SKM-1 (cell line): ENCODE data around the gene RNF10.
"Not testable (repeated sequence)": the region's sequence is repeated elsewhere in the genome, so short reads cannot be mapped to it uniquely, and the experiment has no call there.

Experiments
- DNase-seq: peaks from one replicate; lab custom pipeline; 2025; ENCODE audit not compliant: unreplicated experiment; lab: John Stamatoyannopoulos, UW

RNF10 gene

DNA sequence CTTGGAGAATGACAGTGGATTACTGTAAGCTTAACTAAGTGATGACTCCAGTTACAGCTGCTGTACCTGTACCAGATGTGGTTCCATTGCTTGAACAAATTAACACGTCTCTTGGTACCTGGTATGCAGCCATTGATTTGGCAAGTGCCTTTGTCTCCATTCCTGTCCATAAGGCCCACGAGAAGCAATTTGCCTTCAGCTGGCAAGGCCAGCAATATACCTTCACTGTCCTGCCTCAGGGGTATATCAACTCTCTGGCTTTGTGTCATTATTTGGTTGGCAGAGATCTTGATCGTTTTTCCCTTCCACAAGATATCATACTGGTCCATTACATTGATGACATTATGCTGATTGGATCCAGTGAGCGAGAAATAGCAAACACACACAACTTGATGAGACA, 76.4 kb downstream of the RNF10 start:
- no peak for DNase-seq

DNA sequence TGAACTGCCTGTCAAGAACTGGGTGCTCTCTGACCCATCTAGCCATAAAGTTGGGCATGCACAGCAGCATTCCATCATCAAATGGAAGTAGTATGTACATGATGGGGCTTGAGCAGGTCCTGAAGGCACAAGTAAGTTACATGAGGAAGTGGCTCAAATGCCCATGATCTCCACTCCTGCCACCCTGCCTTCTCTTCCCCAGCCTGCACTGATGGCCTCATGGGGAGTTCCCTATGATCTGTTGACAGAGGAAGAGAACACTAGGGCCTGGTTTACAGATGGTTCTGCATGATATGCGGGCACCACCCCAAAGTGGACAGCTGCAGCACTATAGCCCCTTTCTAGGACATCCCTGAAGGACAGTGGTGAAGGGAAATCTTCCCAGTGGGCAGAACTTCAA, 77.4 kb downstream of the RNF10 start:
- DNase-seq = not testable (repeated sequence)

DNA sequence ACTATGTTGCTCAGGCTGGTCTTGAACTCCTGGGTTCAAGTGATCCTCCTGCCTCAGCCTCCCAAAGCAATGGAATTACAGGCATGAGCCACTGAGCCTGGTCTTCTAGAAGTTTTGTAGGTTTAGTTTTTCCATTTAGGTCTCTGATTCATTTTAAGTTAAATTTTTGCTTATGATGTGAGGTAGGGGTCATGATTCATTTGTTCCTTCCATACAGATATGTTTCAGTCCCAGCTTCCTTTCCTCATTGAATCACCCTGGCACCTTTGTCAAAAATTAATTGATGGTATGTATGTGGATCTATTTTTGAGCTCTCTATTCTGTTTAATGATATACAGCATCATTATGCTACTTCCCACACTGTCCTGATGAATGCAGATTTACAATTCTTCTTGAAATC, 80.7 kb downstream of the RNF10 start:
- DNase-seq = no peak

DNA sequence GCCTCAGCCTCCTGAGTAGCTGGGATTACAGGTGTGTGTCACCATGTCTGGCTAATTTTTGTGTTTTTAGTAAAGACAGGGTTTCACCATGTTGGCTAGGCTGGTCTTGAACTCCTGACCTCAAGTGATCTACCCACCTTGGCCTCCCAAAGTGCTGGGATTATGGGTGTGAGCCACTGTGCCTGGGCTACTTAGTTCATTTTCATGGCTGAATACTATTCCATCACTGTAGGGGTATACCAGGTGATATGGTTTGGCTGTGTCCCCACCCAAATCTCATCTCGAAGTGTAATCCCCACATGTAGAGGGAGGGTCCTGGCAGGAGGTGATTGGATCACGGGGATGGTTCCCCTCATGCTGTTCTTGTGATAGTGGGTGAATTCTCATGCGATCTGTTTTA, 83.0 kb downstream of the RNF10 start:
- not testable (repeated sequence) for DNase-seq

DNA sequence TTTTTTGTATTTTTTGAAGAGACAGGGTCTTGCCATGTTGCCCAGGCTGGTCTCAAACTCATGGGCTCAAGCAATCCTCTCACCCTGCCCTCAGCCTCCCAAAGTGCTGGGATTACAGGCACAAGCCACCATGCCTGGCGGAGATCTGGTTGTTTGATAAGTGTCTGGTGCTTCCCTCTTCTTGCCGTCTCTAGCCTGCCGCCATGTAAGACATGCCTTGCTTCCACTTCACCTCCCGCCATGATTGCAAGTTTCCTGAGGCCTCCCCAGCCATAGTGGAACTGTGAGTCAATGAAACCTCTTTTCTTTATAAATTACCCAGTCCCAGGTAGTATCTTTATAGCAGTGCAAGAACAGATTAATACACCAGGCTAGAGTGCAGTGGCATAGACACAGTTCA, 83.6 kb downstream of the RNF10 start:
- not testable (repeated sequence) for DNase-seq

DNA sequence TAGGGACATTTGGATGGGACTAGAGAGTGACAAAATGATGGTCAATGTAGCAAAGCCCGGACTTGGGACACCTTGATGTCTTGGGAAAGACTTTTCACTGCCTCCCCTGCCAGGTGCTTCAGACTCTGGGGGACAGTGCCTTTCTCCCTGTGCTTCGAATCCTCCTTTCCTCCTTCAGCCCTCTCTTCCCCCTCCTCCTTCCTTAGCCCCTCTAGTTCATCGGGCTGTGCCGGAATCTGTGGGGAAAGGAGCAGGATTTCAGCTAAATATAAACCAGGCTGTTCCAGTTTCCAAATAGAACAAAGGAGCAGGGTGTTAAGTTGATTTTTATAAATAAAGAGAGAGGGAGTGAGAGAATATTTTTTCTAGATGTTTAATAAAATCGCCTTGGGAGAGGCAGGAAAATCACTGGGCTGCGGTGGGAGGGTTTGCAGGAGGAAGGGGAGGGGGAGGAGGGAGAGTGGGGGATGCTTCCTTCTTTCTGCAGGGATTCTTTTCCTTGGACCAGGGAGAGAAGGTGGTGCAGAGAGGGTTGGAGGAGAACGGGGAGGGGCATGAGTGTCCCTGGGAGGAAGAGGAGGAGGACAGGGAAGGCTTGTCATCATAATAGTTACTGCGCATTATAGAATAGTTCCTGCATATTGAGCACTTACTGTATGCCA, 84.9 kb downstream of the RNF10 start:
- DNase-seq = no peak

DNA sequence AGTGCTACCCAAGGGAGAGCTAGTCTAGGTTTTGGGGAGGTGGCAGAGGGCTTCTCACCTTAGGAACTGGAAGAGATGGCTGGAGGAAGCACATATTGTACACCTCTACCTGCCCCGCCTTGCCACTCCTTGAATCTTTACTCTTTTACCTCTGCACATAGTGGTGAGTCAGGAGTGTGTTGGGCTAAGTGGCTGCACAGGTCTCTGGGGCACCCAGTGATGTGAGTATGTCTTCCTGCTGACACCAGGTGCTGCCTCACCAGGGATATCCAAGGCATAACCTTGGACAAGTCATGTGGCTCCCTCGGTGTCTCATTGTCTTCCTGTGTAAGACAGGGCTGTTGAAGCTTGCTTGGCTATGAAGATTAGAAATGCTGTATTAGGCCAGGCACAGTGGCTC, 86.5 kb downstream of the RNF10 start:
- DNase-seq = no peak

DNA sequence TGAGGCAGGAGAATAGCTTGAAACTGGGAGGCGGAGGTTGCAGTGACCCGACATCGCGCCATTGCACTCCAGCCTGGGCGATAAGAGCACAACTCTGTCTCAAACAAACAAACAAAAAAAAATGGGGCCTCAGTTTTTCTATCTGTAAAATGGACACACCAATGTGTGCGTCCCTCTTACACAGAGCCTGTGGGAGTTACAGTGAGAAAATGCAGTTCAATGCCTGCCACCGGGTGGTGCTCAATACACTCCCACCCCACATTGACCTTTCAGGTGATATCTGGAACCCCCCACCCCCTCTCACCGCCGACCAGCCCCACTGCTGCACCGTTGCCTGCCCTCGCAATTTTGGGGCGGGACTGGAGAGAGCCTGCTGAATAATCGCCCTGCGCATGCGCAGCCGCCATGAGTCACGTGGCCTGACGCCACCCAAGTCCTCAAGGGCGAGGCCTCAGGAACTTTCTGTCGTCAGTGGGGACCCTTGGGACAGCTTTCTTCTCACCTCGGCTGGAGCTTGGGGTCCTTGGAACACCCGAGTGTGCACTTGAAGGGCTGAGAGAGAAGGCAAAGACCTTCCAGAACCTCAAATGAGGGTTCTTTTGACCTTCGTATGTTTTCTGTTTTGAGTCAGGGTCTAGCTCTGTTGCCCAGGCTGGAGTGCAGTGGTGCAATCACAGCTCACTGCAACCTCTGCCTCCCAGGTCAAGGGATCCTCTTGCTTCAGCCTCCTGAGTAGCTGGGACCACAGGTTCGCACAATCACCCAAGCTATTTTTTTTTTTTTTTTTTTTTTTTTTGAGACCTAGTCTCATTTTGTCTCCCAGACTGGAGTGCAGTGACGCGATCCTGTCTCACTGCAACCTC, 91.6 kb downstream of the RNF10 start:
- DNase-seq = no peak
